Testis (tissue), 3 donors: ENCODE measurements around the gene AFAP1. TPM values are rescaled to one million over a fixed set of nuclear protein-coding genes. Genes with fewer than 3 reads are reported as not detected.

Experiments used
- DNase-seq: peaks from one replicate; pipeline ENCODE4 v3.0.0-alpha.2; 2019
- H3K27ac ChIP-seq, 2 donors: fragments of 200-600 bp; sonication (generic); one replicate each; pipeline ENCODE4 v1.5.1; 2019
- H3K27me3 ChIP-seq: fragments of 200-600 bp; sonication (generic); one replicate; pipeline ENCODE4 v1.5.1; 2019
- H3K36me3 ChIP-seq: fragments of 200-600 bp; sonication (generic); one replicate; pipeline ENCODE4 v1.5.1; 2017; ENCODE audit warnings: low read depth; ENCODE audit errors: missing control alignments
- H3K4me1 ChIP-seq: fragments of 200-600 bp; sonication (generic); one replicate; pipeline ENCODE4 v1.5.1; 2019
- H3K4me3 ChIP-seq, 2 donors: fragments of 200-600 bp; sonication (generic); one replicate each; pipeline ENCODE4 v1.5.1; 2017 to 2019
- H3K9me3 ChIP-seq: fragments of 200-600 bp; sonication (generic); one replicate; pipeline ENCODE4 v1.5.1; 2017
- POLR2A ChIP-seq: fragments of 450-650 bp; IDR thresholded peaks from one replicate; pipeline ENCODE4 v1.6.1; 2017; ENCODE audit warnings: antibody characterized with exemption, mild to moderate bottlenecking, moderate library complexity
- WGBS, 2 donors: methylation state at CpG; one replicate each; pipeline ENCODE4 v1.1.5; 2018; 5-methylcytosine and 5-hydroxymethylcytosine counted together
- intact Hi-C: fragments of 100-400 bp; cut with DNase I; formaldehyde crosslinking; loops from one replicate; pipeline ENCODE4 v1.15.1; 2023; ENCODE audit warnings: low total_unique reads
- polyA plus RNA-seq: library from polyadenylated mRNA; stranded (reverse); fragments of 350-450 nt; fragmentation: Illumina TruSeq; extraction: RNeasy Lipid Tissue Mini Kit (QIAGEN cat#74804); gene quantifications from one replicate; pipeline ENCODE4 v1.2.3, GENCODE V29; 2014; ENCODE audit warnings: low read depth, low replicate concordance; ENCODE audit not compliant: insufficient read depth
- total RNA-seq, 2 donors: library from RNA; depleted of rRNA; stranded (reverse); fragments of >200 nt; gene quantifications; one replicate each; pipeline ENCODE4 v1.2.3, GENCODE V29; 2016
- TF ChIP-seq, protein P1 (sequence below), 3 experiments: fragments of 450-650 bp in 2 of 3; fragments of 200-600 bp in 1 of 3; sonication (generic) in 1 of 3; IDR thresholded peaks; one replicate each; pipeline ENCODE4 v1.5.1; 2016 to 2019; ENCODE audit warnings: antibody characterized with exemption in 3 of 3, mild to moderate bottlenecking in 2 of 3, moderate library complexity in 1 of 3

Gene AFAP1
- total and polyA plus RNA-seq, 3 donors from 2014 or later = 23.1 to 52.4 (median 51.4) TPM

DNA sequence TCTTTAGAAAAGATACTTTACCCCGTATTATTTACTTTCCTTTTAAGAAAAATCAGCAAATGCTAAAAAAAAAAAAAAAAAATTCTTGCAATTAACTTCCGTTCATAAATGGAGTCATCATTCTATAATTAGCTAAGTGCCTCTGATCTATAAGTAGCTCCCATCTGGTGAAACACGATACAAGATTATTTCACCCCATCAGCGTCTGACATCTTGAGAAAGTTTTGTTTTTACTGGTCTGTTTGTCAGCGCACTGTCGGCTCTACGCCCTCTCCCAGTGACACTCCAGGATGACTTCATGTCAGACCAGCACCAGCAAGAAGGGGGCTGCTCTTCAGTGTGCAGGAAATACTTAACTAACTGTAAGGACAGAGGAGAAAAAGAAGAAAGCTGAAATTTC, 108.3 kb downstream of the AFAP1 start:
- 76% methylated on average over 7 of the region's 7 CpGs for WGBS, 2 donors
- H3K36me3 ChIP-seq = no peaks in the 10 kb centered on the region
- peaks cover 5% of the 10 kb centered on the region for H3K4me1 ChIP-seq
- no peak overlapping the region for H3K4me3 ChIP-seq
- no peaks in the 10 kb centered on the region for H3K27me3 ChIP-seq
- no peaks in the 10 kb centered on the region for H3K9me3 ChIP-seq
- no peak overlapping the region for H3K27ac ChIP-seq
- DNase-seq = no peak
- TF ChIP-seq, protein P1, sequence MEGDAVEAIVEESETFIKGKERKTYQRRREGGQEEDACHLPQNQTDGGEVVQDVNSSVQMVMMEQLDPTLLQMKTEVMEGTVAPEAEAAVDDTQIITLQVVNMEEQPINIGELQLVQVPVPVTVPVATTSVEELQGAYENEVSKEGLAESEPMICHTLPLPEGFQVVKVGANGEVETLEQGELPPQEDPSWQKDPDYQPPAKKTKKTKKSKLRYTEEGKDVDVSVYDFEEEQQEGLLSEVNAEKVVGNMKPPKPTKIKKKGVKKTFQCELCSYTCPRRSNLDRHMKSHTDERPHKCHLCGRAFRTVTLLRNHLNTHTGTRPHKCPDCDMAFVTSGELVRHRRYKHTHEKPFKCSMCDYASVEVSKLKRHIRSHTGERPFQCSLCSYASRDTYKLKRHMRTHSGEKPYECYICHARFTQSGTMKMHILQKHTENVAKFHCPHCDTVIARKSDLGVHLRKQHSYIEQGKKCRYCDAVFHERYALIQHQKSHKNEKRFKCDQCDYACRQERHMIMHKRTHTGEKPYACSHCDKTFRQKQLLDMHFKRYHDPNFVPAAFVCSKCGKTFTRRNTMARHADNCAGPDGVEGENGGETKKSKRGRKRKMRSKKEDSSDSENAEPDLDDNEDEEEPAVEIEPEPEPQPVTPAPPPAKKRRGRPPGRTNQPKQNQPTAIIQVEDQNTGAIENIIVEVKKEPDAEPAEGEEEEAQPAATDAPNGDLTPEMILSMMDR (IDR thresholded peaks at IDR 0.05) = no peak
- no peak for TF ChIP-seq POLR2A
- intact Hi-C loops = no loop called here

DNA sequence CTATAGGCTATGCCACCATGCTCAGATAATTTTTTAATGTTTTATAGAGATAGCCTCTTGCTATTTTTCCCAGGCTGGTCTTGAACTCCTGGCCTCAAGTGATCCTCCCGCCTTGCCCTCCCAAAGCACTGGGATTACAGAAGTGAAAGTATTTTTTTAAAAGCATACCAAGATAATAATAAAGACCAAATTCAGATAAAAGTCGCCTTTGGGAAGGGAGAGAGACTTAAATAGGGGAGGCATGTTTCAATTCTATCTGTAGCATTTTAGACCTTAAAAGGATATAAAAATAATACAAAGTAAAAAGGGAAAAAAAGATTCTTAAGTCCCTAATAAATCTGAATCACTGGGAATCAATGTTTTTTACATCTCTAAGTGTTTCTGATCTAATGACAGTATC, 108.9 kb downstream of the AFAP1 start:
- Histone ChIP-seq H3K9me3 (no peaks in the 10 kb centered on the region), H3K27ac (no peak overlapping the region), H3K4me3 (no peak overlapping the region), H3K36me3 (no peaks in the 10 kb centered on the region), H3K27me3 (no peaks in the 10 kb centered on the region), H3K4me1 (peaks cover 5% of the 10 kb centered on the region)
- 75% methylated on average over 2 of the region's 2 CpGs for WGBS, 2 donors
- no peak for TF ChIP-seq POLR2A
- TF ChIP-seq, protein P1 (IDR thresholded peaks at IDR 0.05) = no peak
- intact Hi-C loops = no loop called here
- no peak for DNase-seq

DNA sequence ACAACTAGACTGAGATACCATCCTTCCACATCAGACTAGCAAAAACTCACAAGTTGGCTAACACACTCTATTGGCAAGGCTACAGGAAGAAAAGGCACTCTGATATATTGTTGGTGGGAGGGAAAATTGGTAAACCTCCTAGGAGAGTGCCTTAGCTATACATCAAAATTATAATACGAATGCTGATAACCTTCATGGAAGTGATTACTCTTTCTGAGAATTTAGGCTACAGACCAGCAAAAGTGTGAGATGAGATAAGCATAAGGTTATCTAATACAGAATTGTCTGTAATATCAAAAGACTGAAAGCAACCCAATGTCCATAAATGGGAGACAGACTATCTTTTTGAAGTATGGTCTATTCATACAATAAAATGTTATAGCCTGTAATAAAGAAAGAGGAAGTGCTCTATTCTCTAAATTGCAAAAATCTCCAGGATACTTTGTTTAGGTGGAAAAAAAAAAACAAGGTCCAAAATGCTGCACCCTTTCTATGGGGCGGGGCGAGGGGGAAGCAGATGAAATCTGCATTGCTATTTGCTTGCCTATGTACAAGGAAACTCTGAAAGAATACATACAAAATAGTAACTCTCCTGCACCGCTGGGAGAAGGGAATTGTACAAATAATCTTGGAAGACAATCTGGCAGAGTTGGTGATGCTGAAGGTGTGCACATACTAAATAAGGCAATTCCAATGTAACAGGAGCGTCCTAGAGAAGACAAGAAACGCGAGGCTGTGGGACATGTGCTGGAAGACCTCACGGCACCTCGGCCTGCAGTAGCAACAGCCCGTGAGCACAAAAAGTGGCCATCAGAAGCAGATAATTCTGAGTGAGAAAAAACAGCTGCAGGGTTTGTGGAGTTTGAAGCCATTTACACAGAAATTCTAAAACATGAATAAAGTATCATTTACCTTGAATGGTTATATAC, 109.7 kb downstream of the AFAP1 start:
- intact Hi-C loops = no loop called here
- H3K36me3 ChIP-seq = no peaks in the 10 kb centered on the region
- H3K27ac ChIP-seq = no peak overlapping the region
- no peaks in the 10 kb centered on the region for H3K9me3 ChIP-seq
- peaks cover 5% of the 10 kb centered on the region for H3K4me1 ChIP-seq
- H3K27me3 ChIP-seq = no peaks in the 10 kb centered on the region
- 67 to 70% methylated on average over 10 of the region's 10 CpGs for WGBS, 2 donors
- H3K4me3 ChIP-seq = no peak overlapping the region
- DNase-seq = no peak
- TF ChIP-seq POLR2A = no peak
- TF ChIP-seq, protein P1 (IDR thresholded peaks at IDR 0.05) = no peak

DNA sequence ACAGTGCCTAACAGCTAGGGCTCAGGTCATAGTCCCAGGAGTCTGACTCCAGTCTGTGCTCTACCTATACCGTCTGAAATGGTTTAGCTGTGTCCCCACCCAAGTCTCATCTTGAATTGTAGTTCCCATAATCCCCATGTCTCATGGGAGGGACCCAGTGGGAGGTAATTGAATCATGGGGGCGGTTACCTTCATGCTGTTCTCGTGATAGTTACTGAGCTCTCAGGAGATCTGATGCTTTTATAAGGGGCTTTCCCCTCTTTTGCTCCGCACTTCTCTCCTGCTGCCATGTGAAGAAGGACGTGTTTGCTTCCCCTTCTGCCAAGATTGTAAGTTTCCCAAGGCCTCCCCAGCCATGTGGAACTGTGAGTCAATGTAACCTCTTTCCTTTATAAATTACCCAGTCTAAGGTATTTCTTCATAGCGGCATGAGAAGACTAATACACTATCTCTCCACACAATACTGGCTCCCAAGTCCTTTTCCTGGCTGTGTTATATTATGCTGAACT, 110.8 kb downstream of the AFAP1 start:
- H3K9me3 ChIP-seq = no peaks in the 10 kb centered on the region
- intact Hi-C loops = no loop called here
- no peak overlapping the region for H3K27ac ChIP-seq
- no peak for DNase-seq
- peaks cover 6% of the 10 kb centered on the region for H3K4me1 ChIP-seq
- H3K27me3 ChIP-seq = no peaks in the 10 kb centered on the region
- no peak for TF ChIP-seq POLR2A
- TF ChIP-seq, protein P1 (IDR thresholded peaks at IDR 0.05) = no peak
- no peaks in the 10 kb centered on the region for H3K36me3 ChIP-seq
- no peak overlapping the region for H3K4me3 ChIP-seq
- WGBS, 2 donors = 72 to 88% methylated on average over 6 of the region's 6 CpGs
